Esophagus squamous epithelium (tissue), 4 donors: ENCODE measurements around the gene ZNF70.

Experiments
- POLR2A ChIP-seq, 4 donors: fragments of 450-650 bp; IDR thresholded peaks; one replicate each; pipeline ENCODE4 v1.6.1; 2017; ENCODE audit warnings: antibody characterized with exemption in 4 of 4, mild to moderate bottlenecking in 4 of 4, moderate library complexity in 3 of 4
- TF ChIP-seq, protein P1 (sequence below), 6 experiments: fragments of 450-650 bp in 4 of 6; fragments of 200-600 bp in 2 of 6; sonication (generic) in 2 of 6; IDR thresholded peaks; one replicate each; pipeline ENCODE4 v1.5.1; 2016 to 2019; ENCODE audit warnings: antibody characterized with exemption in 6 of 6, mild to moderate bottlenecking in 4 of 6, moderate library complexity in 4 of 6

DNA sequence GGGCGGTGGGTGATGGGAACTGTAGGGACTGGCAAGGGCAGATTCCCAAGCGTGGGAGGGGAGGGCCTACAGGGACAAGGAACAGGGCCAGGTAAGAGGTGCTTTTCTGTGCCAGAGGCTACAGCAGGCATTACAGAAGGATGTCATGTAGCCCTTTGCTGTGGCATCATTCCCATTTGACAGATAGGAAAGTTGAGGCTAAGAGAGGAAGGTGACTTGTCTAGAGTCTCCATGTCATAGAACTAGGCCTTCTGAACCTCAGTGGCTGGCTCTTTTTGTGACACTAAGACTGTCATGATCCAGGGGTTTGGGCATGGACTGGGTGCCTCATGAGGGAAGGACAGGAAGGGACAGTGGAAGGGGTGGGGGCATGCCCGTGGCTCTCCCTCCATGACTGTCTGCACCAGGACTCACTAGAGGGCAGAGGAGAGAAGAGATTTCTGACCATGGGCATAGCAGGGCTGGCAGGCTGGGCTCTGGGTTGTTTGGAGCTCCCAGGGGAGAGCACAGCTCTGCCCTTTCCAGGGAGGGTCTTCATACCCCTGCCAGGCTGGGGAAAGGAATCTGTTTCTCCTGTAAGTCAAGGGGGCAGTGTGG is 25.0 kb upstream of the ZNF70 start:
- TF ChIP-seq, protein P1, sequence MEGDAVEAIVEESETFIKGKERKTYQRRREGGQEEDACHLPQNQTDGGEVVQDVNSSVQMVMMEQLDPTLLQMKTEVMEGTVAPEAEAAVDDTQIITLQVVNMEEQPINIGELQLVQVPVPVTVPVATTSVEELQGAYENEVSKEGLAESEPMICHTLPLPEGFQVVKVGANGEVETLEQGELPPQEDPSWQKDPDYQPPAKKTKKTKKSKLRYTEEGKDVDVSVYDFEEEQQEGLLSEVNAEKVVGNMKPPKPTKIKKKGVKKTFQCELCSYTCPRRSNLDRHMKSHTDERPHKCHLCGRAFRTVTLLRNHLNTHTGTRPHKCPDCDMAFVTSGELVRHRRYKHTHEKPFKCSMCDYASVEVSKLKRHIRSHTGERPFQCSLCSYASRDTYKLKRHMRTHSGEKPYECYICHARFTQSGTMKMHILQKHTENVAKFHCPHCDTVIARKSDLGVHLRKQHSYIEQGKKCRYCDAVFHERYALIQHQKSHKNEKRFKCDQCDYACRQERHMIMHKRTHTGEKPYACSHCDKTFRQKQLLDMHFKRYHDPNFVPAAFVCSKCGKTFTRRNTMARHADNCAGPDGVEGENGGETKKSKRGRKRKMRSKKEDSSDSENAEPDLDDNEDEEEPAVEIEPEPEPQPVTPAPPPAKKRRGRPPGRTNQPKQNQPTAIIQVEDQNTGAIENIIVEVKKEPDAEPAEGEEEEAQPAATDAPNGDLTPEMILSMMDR (IDR thresholded peaks at IDR 0.05) = no peak
- TF ChIP-seq POLR2A (IDR thresholded peaks at IDR 0.05) = no peak
